ENCODE results near the gene UBE3A.
"Not testable (repeated sequence)": the region's sequence is repeated elsewhere in the genome, so short reads cannot be mapped to it uniquely, and the experiment has no call there.

UBE3A gene

GRCh38 chr15:25438601-25439368 lies at the start of gene UBE3A:
Gene UBE3A, minus strand, starts transcription at chr15:25439024. Its CDS starts 29,917 bp downstream, at chr15:25409107.
- peak; percentile 92 for DNase-seq

- DNase-seq, result no peak
Measured at GRCh38 chr15:25487226-25487884, 48.5 kb upstream of the UBE3A start.

- no peak for DNase-seq
Measured at GRCh38 chr15:25486051-25486450, 47.2 kb upstream of the UBE3A start.

GRCh38 chr15:25481208-25481859 lies 42.5 kb upstream of the UBE3A start:
- DNase-seq, result no peak

GRCh38 chr15:25478313-25478712 lies 39.5 kb upstream of the UBE3A start:
- no peak for DNase-seq

GRCh38 chr15:25477816-25478215 lies 39.0 kb upstream of the UBE3A start:
- no peak for DNase-seq

- DNase-seq, result no peak
Measured at GRCh38 chr15:25474251-25474650, 35.4 kb upstream of the UBE3A start.

GRCh38 chr15:25470230-25470629 lies 31.4 kb upstream of the UBE3A start:
- no peak for DNase-seq

- peak; percentile 0 for DNase-seq
Measured at GRCh38 chr15:25469377-25469776, 30.6 kb upstream of the UBE3A start.

- DNase-seq, result no peak
Measured at GRCh38 chr15:25468611-25469010, 29.8 kb upstream of the UBE3A start.

- DNase-seq, result no peak
Measured at GRCh38 chr15:25465835-25466234, 27.0 kb upstream of the UBE3A start.

GRCh38 chr15:25464784-25465183 lies 26.0 kb upstream of the UBE3A start:
- DNase-seq, result no peak

- no peak for DNase-seq
Measured at GRCh38 chr15:25464383-25464782, 25.6 kb upstream of the UBE3A start.

- no peak for DNase-seq
Measured at GRCh38 chr15:25456196-25456595, 17.4 kb upstream of the UBE3A start.

- no peak for DNase-seq
Measured at GRCh38 chr15:25455226-25455625, 16.4 kb upstream of the UBE3A start.

GRCh38 chr15:25454771-25455170 lies 15.9 kb upstream of the UBE3A start:
- no peak for DNase-seq

GRCh38 chr15:25453246-25453645 lies 14.4 kb upstream of the UBE3A start:
- not testable (repeated sequence) for DNase-seq

- no peak for DNase-seq
Measured at GRCh38 chr15:25451501-25451900, 12.7 kb upstream of the UBE3A start.

- DNase-seq, result no peak
Measured at GRCh38 chr15:25450163-25450562, 11.3 kb upstream of the UBE3A start.

GRCh38 chr15:25446076-25446475 lies 7.3 kb upstream of the UBE3A start:
- no peak for DNase-seq

GRCh38 chr15:25445412-25445811 lies 6.6 kb upstream of the UBE3A start:
- DNase-seq, result no peak

- DNase-seq, result no peak
Measured at GRCh38 chr15:25441111-25441510, 2.3 kb upstream of the UBE3A start.

- DNase-seq, result no peak
Measured at GRCh38 chr15:25439369-25439836, 579 bp upstream of the UBE3A start.

All from EL (cell line).